HepG2 (cell line): ENCODE measurements around the gene PRR11. TPM values are rescaled to one million over a fixed set of nuclear protein-coding genes. Genes with fewer than 3 reads are reported as not detected.

ENCODE experiments used
- ATAC-seq: fragments of 200-7000 bp; cut with Tn5 transposase; 3 replicates; pipeline ENCODE4 v1.9.1; 2020; ENCODE audit warnings: mild to moderate bottlenecking, moderate library complexity
- BruUV-seq: library from RNA; stranded (reverse); fragments of 400-500 nt; replicated peaks from 2 replicates; lab custom pipeline; 2021; lab: Mats Ljungman, UMichigan
- CTCF ChIA-PET: fragments of 300-600 bp; formaldehyde crosslinking; extraction: SDS; loops from one replicate; lab custom pipeline; 2021; ENCODE audit warnings: low total read pairs, inconsistent platforms, low intra/inter-chr PET ratio; lab: Yijun Ruan, JAX
- POLR2A ChIA-PET: fragments of 350-600 bp; sonication (Branson Sonifier 250); formaldehyde crosslinking; loops from one replicate; lab custom pipeline; 2020; ENCODE audit warnings: antibody characterized with exemption, inconsistent platforms; lab: Yijun Ruan, JAX
- DNase-seq: peaks from one replicate; pipeline ENCODE4 v3.0.0-alpha.2; 2015; ENCODE audit warnings: low spot score
- FAIRE-seq: peaks from 3 replicates; lab custom pipeline; 2011; peaks lifted over from hg19 to GRCh38; lab: Jason Lieb, UNC
- H2AFZ ChIP-seq: one replicate; pipeline ENCODE4 v1.6.1; 2011; ENCODE audit warnings: low read length, inconsistent platforms
- H3K27ac ChIP-seq: fragments of 300-600 bp; 3 replicates; pipeline ENCODE4 v1.8.0; 2011; ENCODE audit warnings: mixed run types, mild to moderate bottlenecking, mixed read lengths, low read length, inconsistent platforms; ENCODE audit not compliant: insufficient read depth; ENCODE audit errors: extremely low read length
- H3K27me3 ChIP-seq, 2 experiments: fragments of 200-600 bp in 1 of 2; 2 replicates in 1 of 2; 3 replicates in 1 of 2; pipeline versions ENCODE4 v1.6.0 to v1.8.0; 2011; ENCODE audit warnings: low read length in 2 of 2, mild to moderate bottlenecking in 2 of 2, moderate library complexity in 2 of 2, inconsistent platforms in 1 of 2; ENCODE audit not compliant: insufficient read depth in 2 of 2, control insufficient read depth in 1 of 2
- H3K36me3 ChIP-seq, 2 experiments: fragments of 200-600 bp in 1 of 2; replicated peaks in 1 of 2; 2 replicates in 1 of 2; 3 replicates in 1 of 2; pipeline versions ENCODE4 v1.5.1 to v1.8.0; 2011; ENCODE audit warnings: low read length in 2 of 2, inconsistent platforms in 1 of 2; ENCODE audit not compliant: insufficient read depth in 2 of 2, control insufficient read depth in 1 of 2
- H3K4me1 ChIP-seq: 2 replicates; pipeline ENCODE4 v1.5.1; 2012; ENCODE audit warnings: low read length, inconsistent platforms; ENCODE audit not compliant: insufficient read depth
- H3K4me2 ChIP-seq: 2 replicates; pipeline ENCODE4 v1.6.0; 2011; ENCODE audit warnings: low read depth, low read length, inconsistent platforms
- H3K4me3 ChIP-seq, 3 experiments: fragments of 200-600 bp in 1 of 3; sonication (generic), shearing (Covaris generic) in 1 of 3; replicated peaks in 1 of 3; 2 replicates each; pipeline ENCODE4 v1.5.1; 2011 to 2016; ENCODE audit warnings: low read length in 3 of 3, inconsistent platforms in 2 of 3, low read depth in 2 of 3, mild to moderate bottlenecking in 2 of 3, control low read depth in 1 of 3, mixed read lengths in 1 of 3; ENCODE audit not compliant: insufficient read depth in 1 of 3
- H3K79me2 ChIP-seq: one replicate; pipeline ENCODE4 v1.6.1; 2011; ENCODE audit warnings: low read length, inconsistent platforms; ENCODE audit not compliant: insufficient read depth
- H3K9ac ChIP-seq: 2 replicates; pipeline ENCODE4 v1.6.0; 2011; ENCODE audit warnings: mild to moderate bottlenecking, low read depth, low read length, inconsistent platforms; ENCODE audit not compliant: insufficient read depth
- H3K9me3 ChIP-seq: 2 replicates; pipeline ENCODE4 v1.5.1; 2012; ENCODE audit warnings: mild to moderate bottlenecking, low read length
- H4K20me1 ChIP-seq: 2 replicates; pipeline ENCODE4 v1.6.0; 2011; ENCODE audit warnings: inconsistent platforms, mild to moderate bottlenecking, low read length, moderate library complexity; ENCODE audit not compliant: insufficient read depth
- EED ChIP-seq: sonication (generic); formaldehyde crosslinking; IDR thresholded peaks from 2 replicates; pipeline ENCODE4 v1.5.0; 2020; ENCODE audit warnings: mild to moderate bottlenecking, missing genetic modification reagents
- FLYWCH1 ChIP-seq: sonication (generic); formaldehyde crosslinking; IDR thresholded peaks from 2 replicates; pipeline ENCODE4 v1.8.1; 2023; ENCODE audit warnings: mild to moderate bottlenecking, missing genetic modification reagents
- GATA4 ChIP-seq: sonication (generic); IDR thresholded peaks from 2 replicates; pipeline ENCODE4 v1.6.1; 2016; ENCODE audit warnings: antibody characterized with exemption, low read depth, borderline replicate concordance
- HNRNPL ChIP-seq: fragments of 200-400 bp; formaldehyde crosslinking; IDR thresholded peaks from 2 replicates; pipeline ENCODE4 v1.6.1; 2017; ENCODE audit warnings: mild to moderate bottlenecking, low read depth, low read length
- PRMT3 ChIP-seq: sonication (generic); formaldehyde crosslinking; IDR thresholded peaks from 2 replicates; pipeline ENCODE4 v1.8.1; 2022; ENCODE audit warnings: low read depth, mild to moderate bottlenecking, moderate library complexity, missing genetic modification reagents, borderline replicate concordance
- RERE ChIP-seq: IDR thresholded peaks from 2 replicates; pipeline ENCODE4 v1.6.1; 2016; ENCODE audit warnings: low read depth, missing genetic modification reagents, missing compliant biosample characterization
- RFX1 ChIP-seq: fragments of 450-650 bp; IDR thresholded peaks from 2 replicates; pipeline ENCODE4 v1.6.1; 2017
- SRSF4 ChIP-seq: fragments of 200-400 bp; formaldehyde crosslinking; IDR thresholded peaks from one replicate; pipeline ENCODE4 v1.6.1; 2018; ENCODE audit warnings: mild to moderate bottlenecking, low read depth, low read length, moderate library complexity; ENCODE audit not compliant: poor library complexity, severe bottlenecking
- TEAD3 ChIP-seq: optimal IDR thresholded peaks from 2 replicates; pipeline ENCODE3; 2016; ENCODE audit warnings: borderline replicate concordance
- ZNF546 ChIP-seq: sonication (generic); formaldehyde crosslinking; conservative IDR thresholded peaks from 2 replicates; pipeline ENCODE4 v1.8.1; 2023; ENCODE audit warnings: mild to moderate bottlenecking, missing genetic modification reagents
- ZNF556 ChIP-seq: sonication (generic); formaldehyde crosslinking; IDR thresholded peaks from 2 replicates; pipeline ENCODE4 v1.4.0; 2020; ENCODE audit warnings: mild to moderate bottlenecking, missing genetic modification reagents, borderline replicate concordance
- WGBS: methylation state at CpG from one replicate; pipeline ENCODE4 v1.1.6; 2017; ENCODE audit warnings: low lambda C conversion rate; 5-methylcytosine and 5-hydroxymethylcytosine counted together
- in situ Hi-C: cut with HindIII; loops from 2 replicates; pipeline ENCODE4 v1.10.0; 2017; ENCODE audit warnings: low pct_unique_long_range_greater_than_20kb; ENCODE audit not compliant: extremely low pct_ligation_motif_present
- intact Hi-C: fragments of 100-400 bp; cut with micrococcal nuclease; formaldehyde crosslinking; loops from one replicate; pipeline ENCODE4 v1.10.0; 2022; ENCODE audit not compliant: unreplicated experiment
- polyA plus RNA-seq, 8 experiments: library from polyadenylated mRNA; depleted of rRNA in 3 of 8; stranded (reverse) in 7 of 8; unstranded in 1 of 8; fragments of >200 nt; fragmentation: Illumina TruSeq in 4 of 8; extraction: Trizol in 4 of 8; gene quantifications; 2 replicates each; pipeline versions ENCODE4 v1.2.1 to v1.2.3, GENCODE V29; 2011 to 2016; ENCODE audit warnings: low read depth in 4 of 8, missing spikeins in 1 of 8, mixed read lengths in 1 of 8; ENCODE audit not compliant: insufficient read depth in 1 of 8
- total RNA-seq, 5 experiments: library from RNA; depleted of rRNA; stranded (reverse); fragments of >200 nt; fragmentation: Illumina TruSeq; extraction: Trizol; gene quantifications; 2 replicates each; pipeline ENCODE4 v1.2.3, GENCODE V29; 2016; ENCODE audit warnings: low read depth in 1 of 5
- TF ChIP-seq, protein P1 (sequence below): sonication (generic); formaldehyde crosslinking; conservative IDR thresholded peaks from 2 replicates; pipeline ENCODE4 v1.5.0; 2020; ENCODE audit warnings: missing genetic modification reagents
- TF ChIP-seq, protein P2 (sequence below): sonication (generic); formaldehyde crosslinking; IDR thresholded peaks from 2 replicates; pipeline ENCODE4 v1.5.0; 2020; ENCODE audit warnings: missing genetic modification reagents, mild to moderate bottlenecking, borderline replicate concordance
- TF ChIP-seq, protein P3 (sequence below): sonication (generic); formaldehyde crosslinking; IDR thresholded peaks from 2 replicates; pipeline ENCODE4 v1.4.0; 2020; ENCODE audit warnings: missing genetic modification reagents, mild to moderate bottlenecking, borderline replicate concordance

Gene PRR11
- total and polyA plus RNA-seq, 2 of the 13 experiments (the other 11 are each of a cell fraction or from before 2014, with no cell fraction given), result 35.7 to 39.2 TPM

DNA sequence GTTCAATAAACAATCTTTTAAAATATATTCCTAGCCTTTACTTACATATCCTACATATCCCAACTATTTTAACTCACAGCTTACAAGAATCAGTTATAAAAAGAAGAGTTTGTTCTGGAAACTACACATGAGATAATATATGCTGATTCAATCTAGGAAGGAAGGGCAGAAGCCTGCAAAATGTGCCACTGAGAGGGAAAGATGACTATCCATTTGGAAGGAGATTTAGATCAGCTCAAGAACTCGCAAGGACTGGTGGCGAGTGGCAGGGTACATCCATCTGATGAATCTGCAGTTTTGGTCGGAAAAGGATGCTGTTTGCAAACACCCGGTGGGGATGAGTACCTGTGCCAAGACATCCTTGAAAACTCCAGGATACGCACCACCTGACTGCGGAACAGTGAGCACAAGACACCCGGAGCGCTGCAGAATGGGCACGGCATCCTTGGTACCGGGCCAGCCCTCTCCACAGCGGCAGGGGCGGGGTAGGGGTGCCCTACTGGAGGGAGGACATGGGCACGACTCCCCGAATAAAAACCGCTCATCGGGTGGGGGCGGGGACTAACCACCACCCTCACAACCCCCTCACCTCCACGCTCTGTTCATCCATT is 49.6 kb upstream of the PRR11 start:
- peak; percentile 34 for DNase-seq
- TF ChIP-seq FLYWCH1 (CRISPR knock-in tag) (peak; percentile 31; the same call in 1 of the 2 replicates), ZNF546 (CRISPR knock-in tag) (no peak; the same call in 1 of the 2 replicates), SRSF4 (no peak), RERE (CRISPR knock-in tag) (0 out of 2 replicates have a peak, but pooled peaks have one; percentile 4), TEAD3 (no peak), PRMT3 (no peak), EED (CRISPR knock-in tag) (no peak), HNRNPL (peak; percentile 80), GATA4 (no peak), RFX1 (no peak), ZNF556 (CRISPR knock-in tag) (0 out of 2 replicates have a peak, but pooled peaks have one; percentile 16)
- TF ChIP-seq, protein P1, sequence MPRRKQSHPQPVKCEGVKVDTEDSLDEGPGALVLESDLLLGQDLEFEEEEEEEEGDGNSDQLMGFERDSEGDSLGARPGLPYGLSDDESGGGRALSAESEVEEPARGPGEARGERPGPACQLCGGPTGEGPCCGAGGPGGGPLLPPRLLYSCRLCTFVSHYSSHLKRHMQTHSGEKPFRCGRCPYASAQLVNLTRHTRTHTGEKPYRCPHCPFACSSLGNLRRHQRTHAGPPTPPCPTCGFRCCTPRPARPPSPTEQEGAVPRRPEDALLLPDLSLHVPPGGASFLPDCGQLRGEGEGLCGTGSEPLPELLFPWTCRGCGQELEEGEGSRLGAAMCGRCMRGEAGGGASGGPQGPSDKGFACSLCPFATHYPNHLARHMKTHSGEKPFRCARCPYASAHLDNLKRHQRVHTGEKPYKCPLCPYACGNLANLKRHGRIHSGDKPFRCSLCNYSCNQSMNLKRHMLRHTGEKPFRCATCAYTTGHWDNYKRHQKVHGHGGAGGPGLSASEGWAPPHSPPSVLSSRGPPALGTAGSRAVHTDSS (CRISPR knock-in tag), result no peak
- TF ChIP-seq, protein P2, sequence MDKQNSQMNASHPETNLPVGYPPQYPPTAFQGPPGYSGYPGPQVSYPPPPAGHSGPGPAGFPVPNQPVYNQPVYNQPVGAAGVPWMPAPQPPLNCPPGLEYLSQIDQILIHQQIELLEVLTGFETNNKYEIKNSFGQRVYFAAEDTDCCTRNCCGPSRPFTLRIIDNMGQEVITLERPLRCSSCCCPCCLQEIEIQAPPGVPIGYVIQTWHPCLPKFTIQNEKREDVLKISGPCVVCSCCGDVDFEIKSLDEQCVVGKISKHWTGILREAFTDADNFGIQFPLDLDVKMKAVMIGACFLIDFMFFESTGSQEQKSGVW (CRISPR knock-in tag), result no peak
- TF ChIP-seq, protein P3, sequence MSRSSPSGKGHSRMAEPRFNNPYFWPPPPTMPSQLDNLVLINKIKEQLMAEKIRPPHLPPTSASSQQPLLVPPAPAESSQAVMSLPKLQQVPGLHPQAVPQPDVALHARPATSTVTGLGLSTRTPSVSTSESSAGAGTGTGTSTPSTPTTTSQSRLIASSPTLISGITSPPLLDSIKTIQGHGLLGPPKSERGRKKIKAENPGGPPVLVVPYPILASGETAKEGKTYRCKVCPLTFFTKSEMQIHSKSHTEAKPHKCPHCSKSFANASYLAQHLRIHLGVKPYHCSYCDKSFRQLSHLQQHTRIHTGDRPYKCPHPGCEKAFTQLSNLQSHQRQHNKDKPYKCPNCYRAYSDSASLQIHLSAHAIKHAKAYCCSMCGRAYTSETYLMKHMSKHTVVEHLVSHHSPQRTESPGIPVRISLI (CRISPR knock-in tag), result peak; percentile 51; the same call in 1 of the 2 replicates

More for the DNA sequence above, 49.6 kb upstream of the PRR11 start:
- Histone ChIP-seq H3K4me1 (peaks cover 36% of the 10 kb centered on the region), H3K4me3 (peak overlapping the region; percentile 90 to 96 (median 94)), H4K20me1 (no peaks in the 10 kb centered on the region), H3K79me2 (peaks cover 34% of the 10 kb centered on the region), H3K27me3 (no peaks in the 10 kb centered on the region; a peak in 1 of 5 replicates), H2AFZ (peak overlapping the region; percentile 67), H3K9me3 (no peaks in the 10 kb centered on the region), H3K36me3 (peaks cover 0 to 4% of the 10 kb centered on the region in 2 experiments; a peak in 3 of 5 replicates), H3K27ac (peak overlapping the region; percentile 84), H3K4me2 (peak overlapping the region; percentile 94), H3K9ac (peak overlapping the region; percentile 81)
- ChIA-PET CTCF (no interaction called here), POLR2A (interaction anchor here (0.6 to 1.3 kb wide), 7 partner anchors 11 to 587 kb away, joined by 3 to 21 read pairs (median 5); partner anchors contain the start of genes PRR11, RAD51C, SKA2 and SMG8)
- in situ Hi-C loops, result loop anchor here (5.0 kb wide), 1 partner anchor 41 kb away; no protein-coding TSS in a partner anchor
- TSS peak; percentile 48 for BruUV-seq
- ATAC-seq (peak; percentile 57), FAIRE-seq (no peak)
- WGBS, result 2% methylated on average over 6 of the region's 18 CpGs
- intact Hi-C loops, result loop anchor here (1.0 kb wide), 1 partner anchor 49 kb away; the partner anchor contains the start of genes PRR11 and SKA2
